DOHH2 (cell line): Measurements from ENCODE around the gene SLC29A3.

Experiments used
- H3F3A ChIP-seq: fragments of 200-600 bp; sonication (generic), shearing (Covaris generic); 2 replicates; pipeline ENCODE4 v1.6.0; 2016; ENCODE audit warnings: antibody characterized with exemption, mild to moderate bottlenecking; ENCODE audit not compliant: control insufficient read depth, insufficient read depth
- H3K27ac ChIP-seq: fragments of 200-600 bp; sonication (generic); 2 replicates; pipeline ENCODE4 v1.5.1; 2014; ENCODE audit warnings: low read depth, mild to moderate bottlenecking, low read length, moderate library complexity
- H3K27me3 ChIP-seq: fragments of 200-600 bp; sonication (generic); 2 replicates; pipeline ENCODE4 v1.6.1; 2014; ENCODE audit warnings: mild to moderate bottlenecking, low read length, mixed read lengths; ENCODE audit not compliant: control insufficient read depth
- H3K36me3 ChIP-seq: fragments of 200-600 bp; sonication (generic); 2 replicates; pipeline ENCODE4 v1.6.1; 2014; ENCODE audit warnings: mild to moderate bottlenecking, low read length, moderate library complexity, mixed read lengths; ENCODE audit not compliant: control insufficient read depth
- H3K4me1 ChIP-seq: fragments of 200-600 bp; sonication (generic); 2 replicates; pipeline ENCODE4 v1.6.1; 2014; ENCODE audit warnings: mild to moderate bottlenecking, low read length, mixed read lengths; ENCODE audit not compliant: control insufficient read depth
- H3K4me2 ChIP-seq: fragments of 200-600 bp; sonication (generic); 2 replicates; pipeline ENCODE4 v1.6.0; 2014; ENCODE audit warnings: mild to moderate bottlenecking, low read length, moderate library complexity
- H3K4me3 ChIP-seq: fragments of 200-600 bp; sonication (generic); 2 replicates; pipeline ENCODE4 v1.5.1; 2014; ENCODE audit warnings: mild to moderate bottlenecking, low read length, mixed read lengths
- H3K79me2 ChIP-seq: fragments of 200-600 bp; sonication (generic); 2 replicates; pipeline ENCODE4 v1.6.1; 2014; ENCODE audit warnings: mild to moderate bottlenecking, low read length, mixed read lengths; ENCODE audit not compliant: control insufficient read depth
- H3K9me2 ChIP-seq: fragments of 200-600 bp; sonication (generic); replicated peaks from 2 replicates; pipeline ENCODE4 v1.6.1; 2014; ENCODE audit warnings: mild to moderate bottlenecking, low read length, mixed read lengths; ENCODE audit not compliant: control insufficient read depth
- H3K9me3 ChIP-seq: fragments of 200-600 bp; sonication (generic); 2 replicates; pipeline ENCODE4 v1.6.1; 2014; ENCODE audit warnings: antibody characterized with exemption, low read length, mixed read lengths; ENCODE audit not compliant: control insufficient read depth, insufficient read depth
- H4K20me1 ChIP-seq: fragments of 200-600 bp; sonication (generic); 2 replicates; pipeline ENCODE4 v1.6.0; 2014; ENCODE audit warnings: low read depth, mild to moderate bottlenecking, antibody characterized with exemption, low read length, moderate library complexity; ENCODE audit not compliant: control insufficient read depth, insufficient read depth
- EZH2phosphoT487 ChIP-seq: fragments of 200-600 bp; sonication (generic); IDR thresholded peaks from 2 replicates; pipeline ENCODE4 v1.6.1; 2017; ENCODE audit warnings: borderline replicate concordance, mild to moderate bottlenecking, antibody characterized with exemption, low read length, moderate library complexity, mixed read lengths
- TF ChIP-seq, protein P1 (sequence below): fragments of 200-600 bp; sonication (generic); IDR thresholded peaks from one replicate; pipeline ENCODE4 v1.5.1; 2014; ENCODE audit warnings: antibody characterized with exemption, mild to moderate bottlenecking, low read depth, low read length; ENCODE audit not compliant: poor library complexity, severe bottlenecking

The SLC29A3 gene

GRCh38 chr10:71308244-71308643 is 10.8 kb upstream of the SLC29A3 start:
- Histone ChIP-seq H4K20me1 (no peaks in the 10 kb centered on the region), H3K4me2 (no peak overlapping the region), H3K27me3 (no peaks in the 10 kb centered on the region), H3K9me3 (no peaks in the 10 kb centered on the region), H3F3A (no peaks in the 10 kb centered on the region), H3K9me2 (no peaks in the 10 kb centered on the region), H3K36me3 (no peaks in the 10 kb centered on the region), H3K79me2 (no peaks in the 10 kb centered on the region), H3K27ac (no peak overlapping the region), H3K4me3 (no peak overlapping the region), H3K4me1 (no peaks in the 10 kb centered on the region)
- no peak for TF ChIP-seq EZH2phosphoT487
- TF ChIP-seq, protein P1, sequence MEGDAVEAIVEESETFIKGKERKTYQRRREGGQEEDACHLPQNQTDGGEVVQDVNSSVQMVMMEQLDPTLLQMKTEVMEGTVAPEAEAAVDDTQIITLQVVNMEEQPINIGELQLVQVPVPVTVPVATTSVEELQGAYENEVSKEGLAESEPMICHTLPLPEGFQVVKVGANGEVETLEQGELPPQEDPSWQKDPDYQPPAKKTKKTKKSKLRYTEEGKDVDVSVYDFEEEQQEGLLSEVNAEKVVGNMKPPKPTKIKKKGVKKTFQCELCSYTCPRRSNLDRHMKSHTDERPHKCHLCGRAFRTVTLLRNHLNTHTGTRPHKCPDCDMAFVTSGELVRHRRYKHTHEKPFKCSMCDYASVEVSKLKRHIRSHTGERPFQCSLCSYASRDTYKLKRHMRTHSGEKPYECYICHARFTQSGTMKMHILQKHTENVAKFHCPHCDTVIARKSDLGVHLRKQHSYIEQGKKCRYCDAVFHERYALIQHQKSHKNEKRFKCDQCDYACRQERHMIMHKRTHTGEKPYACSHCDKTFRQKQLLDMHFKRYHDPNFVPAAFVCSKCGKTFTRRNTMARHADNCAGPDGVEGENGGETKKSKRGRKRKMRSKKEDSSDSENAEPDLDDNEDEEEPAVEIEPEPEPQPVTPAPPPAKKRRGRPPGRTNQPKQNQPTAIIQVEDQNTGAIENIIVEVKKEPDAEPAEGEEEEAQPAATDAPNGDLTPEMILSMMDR = no peak

DNA sequence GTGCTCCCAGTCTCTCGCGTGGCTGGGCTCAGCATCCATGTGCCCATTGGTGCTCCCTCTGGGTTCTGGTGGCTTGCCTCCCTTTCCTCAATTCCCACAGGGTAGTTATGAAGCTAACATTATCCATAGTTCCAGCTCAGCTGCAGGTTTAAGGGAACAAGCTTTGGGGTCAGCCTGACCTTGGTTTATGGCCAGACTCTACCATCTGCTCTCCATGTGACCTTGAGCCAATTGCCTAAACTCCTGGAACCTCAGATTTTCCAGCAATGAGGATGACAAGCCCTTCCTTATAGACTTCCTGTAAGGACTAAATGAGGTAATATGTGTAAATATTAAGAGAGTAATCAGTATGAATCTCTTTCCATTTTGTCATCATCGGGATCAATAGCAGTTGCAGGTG is 10.1 kb upstream of the SLC29A3 start:
- Histone ChIP-seq H3K9me2 (no peaks in the 10 kb centered on the region), H3K79me2 (no peaks in the 10 kb centered on the region), H4K20me1 (no peaks in the 10 kb centered on the region), H3K27ac (no peak overlapping the region), H3K4me1 (no peaks in the 10 kb centered on the region), H3F3A (no peaks in the 10 kb centered on the region), H3K9me3 (no peaks in the 10 kb centered on the region), H3K4me3 (no peak overlapping the region), H3K36me3 (no peaks in the 10 kb centered on the region), H3K27me3 (no peaks in the 10 kb centered on the region), H3K4me2 (no peak overlapping the region)
- no peak for TF ChIP-seq EZH2phosphoT487
- TF ChIP-seq, protein P1 = no peak

DNA sequence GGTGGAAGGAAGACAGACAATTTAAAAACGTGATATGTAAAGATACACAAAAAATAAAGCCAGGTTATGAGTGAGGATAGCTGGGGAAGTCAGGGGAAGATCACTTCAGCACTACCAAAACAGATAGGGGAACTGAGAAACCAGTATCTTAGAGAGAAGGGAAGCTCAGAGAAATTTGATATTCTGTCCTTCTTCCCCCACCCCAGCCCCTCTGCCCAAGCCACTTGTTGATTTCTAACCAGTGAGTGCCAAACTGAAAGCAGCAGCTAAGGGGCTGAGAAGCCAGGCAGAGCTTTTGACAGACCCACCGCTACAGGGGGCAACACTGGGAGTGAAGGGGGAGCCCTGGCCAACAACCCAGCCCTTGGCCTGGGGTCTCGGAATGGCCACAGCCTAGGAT is 9.1 kb upstream of the SLC29A3 start:
- Histone ChIP-seq H3F3A (no peaks in the 10 kb centered on the region), H4K20me1 (no peaks in the 10 kb centered on the region), H3K4me3 (no peak overlapping the region), H3K4me2 (no peak overlapping the region), H3K36me3 (no peaks in the 10 kb centered on the region), H3K27ac (no peak overlapping the region), H3K9me2 (no peaks in the 10 kb centered on the region), H3K9me3 (no peaks in the 10 kb centered on the region), H3K4me1 (no peaks in the 10 kb centered on the region), H3K79me2 (no peaks in the 10 kb centered on the region), H3K27me3 (no peaks in the 10 kb centered on the region)
- TF ChIP-seq EZH2phosphoT487 = no peak
- TF ChIP-seq, protein P1 = no peak

DNA sequence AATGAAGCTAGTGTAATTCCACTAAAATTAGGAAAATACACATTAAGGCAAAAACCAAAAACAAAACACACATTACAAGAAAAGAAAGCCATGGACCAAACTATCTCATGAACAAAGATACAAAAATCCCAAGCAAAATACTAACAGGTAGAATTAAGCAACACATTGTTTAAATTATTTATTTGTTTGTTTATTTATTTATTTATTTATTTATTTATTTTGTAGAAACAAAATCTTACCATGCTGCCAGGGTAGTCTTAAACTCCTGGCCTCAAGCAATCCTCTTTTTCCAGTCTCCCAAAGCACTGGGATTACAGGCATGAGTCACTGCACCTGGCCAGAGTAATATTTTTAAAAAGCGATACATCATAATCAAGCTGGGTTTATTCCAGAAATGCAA is 6.8 kb upstream of the SLC29A3 start:
- H3K36me3 ChIP-seq = no peaks in the 10 kb centered on the region
- H3F3A ChIP-seq = no peaks in the 10 kb centered on the region
- no peak overlapping the region for H3K27ac ChIP-seq
- no peak overlapping the region for H3K4me3 ChIP-seq
- no peaks in the 10 kb centered on the region for H4K20me1 ChIP-seq
- peaks cover 8% of the 10 kb centered on the region for H3K27me3 ChIP-seq
- no peak overlapping the region for H3K4me2 ChIP-seq
- no peaks in the 10 kb centered on the region for H3K9me3 ChIP-seq
- H3K79me2 ChIP-seq = no peaks in the 10 kb centered on the region
- no peak for TF ChIP-seq EZH2phosphoT487
- TF ChIP-seq, protein P1 = no peak
- no peaks in the 10 kb centered on the region for H3K4me1 ChIP-seq
- no peaks in the 10 kb centered on the region for H3K9me2 ChIP-seq
